HL-60 (cell line): ENCODE data around the gene NXPH2.

Experiments used
- DNase-seq, 2 experiments: peaks; one replicate each; pipeline ENCODE4 v3.0.0-alpha.2; 2010 to 2020; ENCODE audit warnings: low read depth in 1 of 2, low spot score in 1 of 2
- H3K27ac ChIP-seq: fragments of 250-450 bp; sonication (Bioruptor Pico); replicated peaks from 2 replicates; pipeline ENCODE4 v1.5.1; 2020; ENCODE audit warnings: mild to moderate bottlenecking, moderate library complexity
- H3K27me3 ChIP-seq: fragments of 250-450 bp; sonication (Bioruptor Pico); 2 replicates; pipeline ENCODE4 v1.5.1; 2021; ENCODE audit warnings: mild to moderate bottlenecking, moderate library complexity; ENCODE audit not compliant: insufficient read depth, poor library complexity, severe bottlenecking
- H3K4me3 ChIP-seq: replicated peaks from 2 replicates; pipeline ENCODE4 v1.5.1; 2011; ENCODE audit warnings: mild to moderate bottlenecking, control low read depth, low read length; ENCODE audit not compliant: insufficient read depth
- GABPA ChIP-seq: IDR thresholded peaks from 2 replicates; pipeline ENCODE4 v1.6.1; 2012; ENCODE audit warnings: low read depth
- POLR2AphosphoS5 ChIP-seq: IDR thresholded peaks from 2 replicates; pipeline ENCODE4 v1.6.1; 2012; ENCODE audit warnings: low read depth
- SPI1 ChIP-seq: IDR thresholded peaks from 2 replicates; pipeline ENCODE4 v1.6.1; 2012; ENCODE audit warnings: low read depth, mild to moderate bottlenecking, borderline replicate concordance
- TF ChIP-seq, protein P1 (sequence below): IDR thresholded peaks from one replicate; pipeline ENCODE4 v1.5.1; 2011; ENCODE audit warnings: low read length, control low read depth, inconsistent platforms; ENCODE audit not compliant: insufficient read depth
- TF ChIP-seq, protein P2 (sequence below): IDR thresholded peaks from 2 replicates; pipeline ENCODE4 v1.6.1; 2012; ENCODE audit warnings: low read depth; ENCODE audit not compliant: insufficient replicate concordance

The NXPH2 gene

DNA sequence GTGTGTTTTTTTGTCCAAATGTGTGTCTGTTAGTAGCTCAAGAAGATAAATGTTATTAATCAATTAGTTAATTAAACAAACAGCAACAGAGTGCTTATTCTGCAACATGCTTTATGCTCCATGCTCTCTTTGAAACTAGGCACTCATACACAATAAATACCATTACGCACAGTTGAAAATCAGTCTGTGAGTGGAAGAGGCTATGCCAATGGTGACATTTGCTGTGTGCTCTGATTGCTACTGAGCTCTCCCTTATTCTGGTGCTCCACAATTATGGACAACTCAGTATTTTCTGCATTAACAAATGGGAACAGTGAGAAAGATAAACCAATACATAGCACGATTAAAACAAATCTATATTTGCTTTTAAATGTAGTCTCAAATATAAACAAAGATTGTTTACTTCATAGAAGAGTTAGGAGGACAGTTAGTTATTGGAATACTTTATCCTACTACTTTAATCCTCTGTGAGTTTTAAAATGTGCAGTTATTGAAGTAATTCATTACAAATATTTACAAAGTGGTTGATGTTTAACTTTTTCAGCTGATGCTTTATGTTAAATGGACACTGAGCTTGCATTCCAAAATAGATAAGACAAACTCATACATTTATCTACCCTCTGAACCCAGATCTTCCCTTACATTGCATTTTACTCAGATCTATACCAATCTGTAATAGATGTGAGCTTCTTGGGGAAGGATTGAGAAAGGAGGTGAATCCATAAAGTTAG is 55.3 kb downstream of the NXPH2 start:
- no peak for TF ChIP-seq SPI1
- TF ChIP-seq, protein P1, sequence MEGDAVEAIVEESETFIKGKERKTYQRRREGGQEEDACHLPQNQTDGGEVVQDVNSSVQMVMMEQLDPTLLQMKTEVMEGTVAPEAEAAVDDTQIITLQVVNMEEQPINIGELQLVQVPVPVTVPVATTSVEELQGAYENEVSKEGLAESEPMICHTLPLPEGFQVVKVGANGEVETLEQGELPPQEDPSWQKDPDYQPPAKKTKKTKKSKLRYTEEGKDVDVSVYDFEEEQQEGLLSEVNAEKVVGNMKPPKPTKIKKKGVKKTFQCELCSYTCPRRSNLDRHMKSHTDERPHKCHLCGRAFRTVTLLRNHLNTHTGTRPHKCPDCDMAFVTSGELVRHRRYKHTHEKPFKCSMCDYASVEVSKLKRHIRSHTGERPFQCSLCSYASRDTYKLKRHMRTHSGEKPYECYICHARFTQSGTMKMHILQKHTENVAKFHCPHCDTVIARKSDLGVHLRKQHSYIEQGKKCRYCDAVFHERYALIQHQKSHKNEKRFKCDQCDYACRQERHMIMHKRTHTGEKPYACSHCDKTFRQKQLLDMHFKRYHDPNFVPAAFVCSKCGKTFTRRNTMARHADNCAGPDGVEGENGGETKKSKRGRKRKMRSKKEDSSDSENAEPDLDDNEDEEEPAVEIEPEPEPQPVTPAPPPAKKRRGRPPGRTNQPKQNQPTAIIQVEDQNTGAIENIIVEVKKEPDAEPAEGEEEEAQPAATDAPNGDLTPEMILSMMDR: no peak
- TF ChIP-seq, protein P2, sequence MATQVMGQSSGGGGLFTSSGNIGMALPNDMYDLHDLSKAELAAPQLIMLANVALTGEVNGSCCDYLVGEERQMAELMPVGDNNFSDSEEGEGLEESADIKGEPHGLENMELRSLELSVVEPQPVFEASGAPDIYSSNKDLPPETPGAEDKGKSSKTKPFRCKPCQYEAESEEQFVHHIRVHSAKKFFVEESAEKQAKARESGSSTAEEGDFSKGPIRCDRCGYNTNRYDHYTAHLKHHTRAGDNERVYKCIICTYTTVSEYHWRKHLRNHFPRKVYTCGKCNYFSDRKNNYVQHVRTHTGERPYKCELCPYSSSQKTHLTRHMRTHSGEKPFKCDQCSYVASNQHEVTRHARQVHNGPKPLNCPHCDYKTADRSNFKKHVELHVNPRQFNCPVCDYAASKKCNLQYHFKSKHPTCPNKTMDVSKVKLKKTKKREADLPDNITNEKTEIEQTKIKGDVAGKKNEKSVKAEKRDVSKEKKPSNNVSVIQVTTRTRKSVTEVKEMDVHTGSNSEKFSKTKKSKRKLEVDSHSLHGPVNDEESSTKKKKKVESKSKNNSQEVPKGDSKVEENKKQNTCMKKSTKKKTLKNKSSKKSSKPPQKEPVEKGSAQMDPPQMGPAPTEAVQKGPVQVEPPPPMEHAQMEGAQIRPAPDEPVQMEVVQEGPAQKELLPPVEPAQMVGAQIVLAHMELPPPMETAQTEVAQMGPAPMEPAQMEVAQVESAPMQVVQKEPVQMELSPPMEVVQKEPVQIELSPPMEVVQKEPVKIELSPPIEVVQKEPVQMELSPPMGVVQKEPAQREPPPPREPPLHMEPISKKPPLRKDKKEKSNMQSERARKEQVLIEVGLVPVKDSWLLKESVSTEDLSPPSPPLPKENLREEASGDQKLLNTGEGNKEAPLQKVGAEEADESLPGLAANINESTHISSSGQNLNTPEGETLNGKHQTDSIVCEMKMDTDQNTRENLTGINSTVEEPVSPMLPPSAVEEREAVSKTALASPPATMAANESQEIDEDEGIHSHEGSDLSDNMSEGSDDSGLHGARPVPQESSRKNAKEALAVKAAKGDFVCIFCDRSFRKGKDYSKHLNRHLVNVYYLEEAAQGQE: no peak
- TF ChIP-seq POLR2AphosphoS5: no peak
- TF ChIP-seq GABPA: no peak
- no peak overlapping the region for H3K27ac ChIP-seq
- no peak for DNase-seq
- H3K4me3 ChIP-seq: no peak overlapping the region
- peaks cover 3% of the 10 kb centered on the region for H3K27me3 ChIP-seq

DNA sequence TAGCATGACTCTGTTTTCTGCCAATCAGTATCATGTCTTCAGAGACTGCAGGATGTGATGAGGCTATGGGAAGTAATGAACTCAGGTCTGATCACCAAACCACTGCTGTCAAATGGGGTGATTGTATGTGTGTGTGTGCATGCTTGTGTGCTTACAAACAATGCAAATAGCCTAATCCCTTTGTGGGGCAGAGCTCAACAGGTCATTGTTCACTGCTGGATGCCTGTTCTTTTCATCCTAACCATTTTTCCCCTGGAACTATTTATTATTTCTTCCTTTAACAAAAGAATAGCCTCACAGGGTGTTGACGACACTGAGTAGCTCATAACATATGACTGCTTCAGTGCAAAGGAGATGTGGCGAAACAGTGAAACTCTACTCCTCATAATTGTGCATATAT is 55.9 kb downstream of the NXPH2 start:
- TF ChIP-seq, protein P2: no peak
- TF ChIP-seq, protein P1: no peak
- no peak for DNase-seq
- Histone ChIP-seq H3K4me3 (no peak overlapping the region), H3K27me3 (peaks cover 3% of the 10 kb centered on the region), H3K27ac (no peak overlapping the region)

DNA sequence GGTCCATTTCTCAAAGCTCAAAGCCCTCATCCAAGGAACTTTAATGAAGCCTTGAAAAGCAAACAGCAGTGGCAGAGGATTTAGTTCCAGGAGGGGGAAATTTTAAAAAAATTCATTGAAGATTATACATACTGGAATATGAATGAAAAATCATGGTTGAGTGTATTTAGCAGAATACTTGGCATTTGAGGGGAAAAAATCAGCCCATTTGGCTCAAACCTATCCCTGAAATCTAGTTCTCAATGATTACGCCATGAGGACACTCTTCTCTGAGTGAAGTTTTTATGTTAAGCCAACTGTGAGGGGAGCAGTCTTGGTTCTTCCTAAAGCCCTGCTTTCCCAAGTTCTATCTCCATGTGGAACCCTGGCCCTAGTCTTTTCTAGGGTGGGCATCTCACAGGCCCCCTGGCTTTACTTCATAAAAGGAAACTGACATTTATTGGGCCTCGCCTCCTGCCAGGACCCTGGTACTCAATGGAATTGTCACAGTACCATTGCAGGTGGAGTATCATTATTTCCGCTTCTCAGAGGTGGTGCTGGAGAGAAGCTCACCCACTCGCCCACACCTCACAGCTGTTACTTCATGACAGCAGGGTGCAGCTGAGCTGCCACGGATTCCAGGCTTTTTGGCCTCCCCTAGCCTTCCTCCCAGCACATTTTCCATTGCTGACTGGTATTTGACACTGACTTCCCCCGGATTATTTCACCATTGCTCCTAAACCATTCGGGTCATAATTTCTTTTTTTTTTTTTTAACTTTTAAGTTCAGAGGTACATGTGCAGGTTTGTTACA is 56.8 kb downstream of the NXPH2 start:
- TF ChIP-seq, protein P2: no peak
- TF ChIP-seq GABPA (no peak), POLR2AphosphoS5 (no peak), SPI1 (no peak)
- TF ChIP-seq, protein P1: no peak
- peaks cover 3% of the 10 kb centered on the region for H3K27me3 ChIP-seq
- H3K27ac ChIP-seq: no peak overlapping the region
- no peak for DNase-seq
- no peak overlapping the region for H3K4me3 ChIP-seq
